Gastrocnemius medialis (tissue), 4 donors: ENCODE results near the gene MRPL27. TPM values are rescaled to one million over a fixed set of nuclear protein-coding genes. Genes with fewer than 3 reads are reported as not detected.

ENCODE experiments used
- ATAC-seq, 2 donors: fragments of 150-250 bp; one replicate each; pipeline ENCODE4 v1.9.1; 2016
- DNase-seq, 2 donors: peaks; one replicate each; pipeline ENCODE4 v3.0.0-alpha.2; 2019
- H3K27ac ChIP-seq, 4 donors: fragments of 200-600 bp; sonication (generic); 1 replicate in 1 of 4; 2 replicates in 3 of 4; pipeline ENCODE4 v1.5.1; 2016 to 2018; ENCODE audit warnings: mild to moderate bottlenecking in 2 of 4, moderate library complexity in 1 of 4
- H3K27me3 ChIP-seq, 3 donors: fragments of 200-600 bp; sonication (generic) in 2 of 3; 1 replicate in 1 of 3; 2 replicates in 2 of 3; pipeline versions ENCODE4 v1.5.1 to v1.6.0; 2016 to 2019; ENCODE audit warnings: mild to moderate bottlenecking in 1 of 3, moderate library complexity in 1 of 3
- H3K36me3 ChIP-seq, 2 donors: fragments of 200-600 bp; sonication (generic) in 1 of 2; one replicate each; pipeline ENCODE4 v1.5.1; 2017 to 2018
- H3K4me1 ChIP-seq, 2 donors: fragments of 200-600 bp; sonication (generic) in 1 of 2; one replicate each; pipeline ENCODE4 v1.5.1; 2016 to 2017; ENCODE audit warnings: mild to moderate bottlenecking in 2 of 2
- H3K4me3 ChIP-seq, 4 donors: fragments of 200-600 bp; sonication (generic) in 3 of 4; 1 replicate in 1 of 4; 2 replicates in 3 of 4; pipeline ENCODE4 v1.5.1; 2016 to 2019; ENCODE audit warnings: mild to moderate bottlenecking in 2 of 4
- H3K9me3 ChIP-seq, 3 donors: fragments of 200-600 bp; sonication (generic) in 2 of 3; 1 replicate in 1 of 3; 2 replicates in 2 of 3; pipeline ENCODE4 v1.5.1; 2016 to 2019
- CTCF ChIP-seq, 5 experiments: fragments of 450-650 bp in 3 of 5; fragments of 200-600 bp in 2 of 5; sonication (generic) in 2 of 5; IDR thresholded peaks in 4 of 5; conservative IDR thresholded peaks in 1 of 5; 1 replicate in 4 of 5; 2 replicates in 1 of 5; pipeline ENCODE4 v1.5.1; 2016 to 2019; ENCODE audit warnings: antibody characterized with exemption in 5 of 5, mild to moderate bottlenecking in 3 of 5, moderate library complexity in 3 of 5
- POLR2A ChIP-seq, 2 donors: fragments of 450-650 bp; IDR thresholded peaks; one replicate each; pipeline ENCODE4 v1.6.1; 2017; ENCODE audit warnings: antibody characterized with exemption in 2 of 2, mild to moderate bottlenecking in 2 of 2, moderate library complexity in 2 of 2
- in situ Hi-C, 4 donors: fragments of 200-750 bp; cut with MboI; loops; one replicate each; pipeline versions ENCODE4 v1.15.0 to v1.8.0; 2017; ENCODE audit warnings: low sequenced_read_pairs in 4 of 4
- intact Hi-C: fragments of 100-400 bp; cut with DNase I; formaldehyde crosslinking; loops from one replicate; pipeline ENCODE4 v1.15.1; 2023; ENCODE audit warnings: low total_unique reads
- total RNA-seq, 4 donors: library from RNA; depleted of rRNA; stranded (reverse); fragments of >200 nt; gene quantifications; one replicate each; pipeline versions ENCODE4 v1.1.0 to v1.2.3, GENCODE V29; 2016

Gene MRPL27
- total RNA-seq, 4 donors from 2014 or later, result 110 to 141 (median 134) TPM

- TF ChIP-seq CTCF (IDR thresholded peaks at IDR 0.05 in 4 of 5, conservative IDR thresholded peaks at IDR 0.05 in 1 of 5), result no peak
- TF ChIP-seq POLR2A (IDR thresholded peaks at IDR 0.05), result no peak
- ATAC-seq (no peak), DNase-seq (no peak)
- H3K36me3 ChIP-seq, result no peaks in the 10 kb centered on the region
- peaks cover 8 to 19% of the 10 kb centered on the region in 2 donors for H3K4me1 ChIP-seq
- no peaks in the 10 kb centered on the region for H3K9me3 ChIP-seq
- intact Hi-C loops, result no loop called here
- H3K4me3 ChIP-seq, result no peak overlapping the region
- H3K27ac ChIP-seq, result no peak overlapping the region
- in situ Hi-C loops, result no loop called here
- H3K27me3 ChIP-seq, result no peaks in the 10 kb centered on the region
Observed at GRCh38 chr17:50348522-50349242, 24.3 kb downstream of the MRPL27 start.

GRCh38 chr17:50347894-50348291 is 25.1 kb downstream of the MRPL27 start:
- Histone ChIP-seq H3K4me1 (peaks cover 8 to 19% of the 10 kb centered on the region in 2 donors), H3K36me3 (no peaks in the 10 kb centered on the region), H3K4me3 (no peak overlapping the region), H3K9me3 (no peaks in the 10 kb centered on the region), H3K27me3 (no peaks in the 10 kb centered on the region), H3K27ac (no peak overlapping the region)
- intact Hi-C loops (no loop called here), in situ Hi-C loops (no loop called here)
- no peak for DNase-seq
- ATAC-seq, result no peak
- TF ChIP-seq POLR2A (IDR thresholded peaks at IDR 0.05) (no peak), CTCF (IDR thresholded peaks at IDR 0.05 in 4 of 5, conservative IDR thresholded peaks at IDR 0.05 in 1 of 5) (no peak)

- peaks cover 8 to 19% of the 10 kb centered on the region in 2 donors for H3K4me1 ChIP-seq
- no peaks in the 10 kb centered on the region for H3K9me3 ChIP-seq
- no peaks in the 10 kb centered on the region for H3K27me3 ChIP-seq
- ATAC-seq, result no peak
- intact Hi-C loops, result no loop called here
- TF ChIP-seq POLR2A (IDR thresholded peaks at IDR 0.05), result no peak
- peak overlapping the region in 2 of 4 donors; percentile 69 to 76 for H3K27ac ChIP-seq
- in situ Hi-C loops, result no loop called here
- no peaks in the 10 kb centered on the region for H3K36me3 ChIP-seq
- peak overlapping the region; percentile 76 to 89 (median 84) for H3K4me3 ChIP-seq
- DNase-seq, result no peak
Observed at GRCh38 chr17:50347117-50347893, 25.7 kb downstream of the MRPL27 start.

- ATAC-seq (peak; percentile 51 to 55), DNase-seq (peak in 1 of 2 donors; percentile 33)
- Histone ChIP-seq H3K36me3 (no peaks in the 10 kb centered on the region), H3K27me3 (no peaks in the 10 kb centered on the region), H3K9me3 (no peaks in the 10 kb centered on the region), H3K4me1 (peaks cover 8 to 19% of the 10 kb centered on the region in 2 donors), H3K27ac (peak overlapping the region; percentile 50 to 76 (median 64)), H3K4me3 (peak overlapping the region; percentile 76 to 89 (median 84))
- intact Hi-C loops (no loop called here), in situ Hi-C loops (no loop called here)
- TF ChIP-seq CTCF (IDR thresholded peaks at IDR 0.05 in 4 of 5, conservative IDR thresholded peaks at IDR 0.05 in 1 of 5), result no peak
- no peak for TF ChIP-seq POLR2A (IDR thresholded peaks at IDR 0.05)
Observed at GRCh38 chr17:50346313-50347116, 26.5 kb downstream of the MRPL27 start.
